Nephron (organoid): Measurements from ENCODE around the gene ERLEC1.

Source experiments
- H3K27ac Mint-ChIP-seq, 3 experiments: 2 replicates each; pipeline ENCODE4 v1.8.0; 2020; ENCODE audit warnings: mixed read lengths in 3 of 3, mild to moderate bottlenecking in 2 of 3, moderate library complexity in 1 of 3
- H3K27me3 Mint-ChIP-seq: 2 replicates; pipeline ENCODE4 v1.8.0; 2021; ENCODE audit warnings: low read depth, mild to moderate bottlenecking, moderate library complexity, mixed read lengths
- H3K36me3 Mint-ChIP-seq: 2 replicates; pipeline ENCODE4 v1.8.0; 2020; ENCODE audit warnings: low read depth, mixed read lengths
- H3K4me1 Mint-ChIP-seq: 2 replicates; pipeline ENCODE4 v1.8.0; 2020; ENCODE audit warnings: mixed read lengths
- H3K4me3 Mint-ChIP-seq, 3 experiments: 2 replicates each; pipeline ENCODE4 v1.8.0; 2020; ENCODE audit warnings: mild to moderate bottlenecking in 3 of 3, mixed read lengths in 3 of 3, moderate library complexity in 2 of 3
- H3K9me3 Mint-ChIP-seq: 2 replicates; pipeline ENCODE4 v1.8.0; 2020; ENCODE audit warnings: mixed read lengths
- TF ChIP-seq, protein P1 (sequence below), 3 experiments: fragments of 200-600 bp; sonication (generic); IDR thresholded peaks; one replicate each; pipeline ENCODE4 v1.5.0; 2021; ENCODE audit warnings: antibody characterized with exemption in 3 of 3; ENCODE audit not compliant: unreplicated experiment in 3 of 3

ERLEC1 gene

DNA sequence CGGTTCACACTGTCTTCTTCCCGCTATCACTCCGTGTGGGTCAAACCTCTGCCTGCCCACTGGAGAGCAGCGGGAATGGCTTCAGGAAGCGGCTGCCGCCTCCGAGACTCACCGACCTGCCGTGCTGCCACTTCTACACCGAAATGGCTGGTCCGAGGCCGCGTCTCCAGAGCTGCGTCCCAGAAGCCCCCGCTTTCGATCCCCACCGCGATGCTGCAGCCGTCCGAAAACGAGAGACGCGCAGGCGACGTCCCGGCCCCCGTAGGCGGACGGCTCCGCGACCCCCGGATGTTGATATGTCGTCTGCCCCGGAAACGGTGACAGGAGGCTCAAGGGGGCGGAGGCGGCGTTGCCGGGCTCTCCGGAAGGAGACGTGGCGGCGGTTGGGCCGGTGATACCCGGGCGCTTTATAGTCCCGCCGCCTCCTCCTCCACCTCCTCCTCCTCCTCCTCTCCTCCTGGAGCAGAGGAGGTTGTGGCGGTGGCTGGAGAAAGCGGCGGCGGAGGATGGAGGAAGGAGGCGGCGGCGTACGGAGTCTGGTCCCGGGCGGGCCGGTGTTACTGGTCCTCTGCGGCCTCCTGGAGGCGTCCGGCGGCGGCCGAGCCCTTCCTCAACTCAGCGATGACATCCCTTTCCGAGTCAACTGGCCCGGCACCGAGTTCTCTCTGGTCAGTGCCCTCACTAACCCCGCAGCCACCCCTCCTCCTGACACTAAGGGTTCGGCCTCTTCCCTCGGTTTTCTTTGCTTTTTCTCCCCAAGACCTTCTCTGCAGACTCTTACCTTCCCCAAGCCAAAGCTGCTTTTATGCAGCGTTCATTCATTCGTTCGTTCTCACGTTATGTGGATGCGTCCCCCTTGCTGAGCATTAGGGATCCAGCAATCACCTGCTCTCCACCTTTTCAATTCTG lies at the start of gene ERLEC1, which contains the start of gene ASB3:
Gene ERLEC1 (plus strand): TSS at position 340 of the 909 bp plus-strand sequence. CDS start 167 bp downstream, at position 507.
Gene ASB3 (minus strand): TSS at position 249 of the 909 bp plus-strand sequence. CDS start 21,381 bp downstream, outside the sequence.
- Mint-ChIP-seq H3K27me3 (no peaks in the 10 kb centered on the region), H3K9me3 (no peaks in the 10 kb centered on the region), H3K4me3 (peak within 1 kb of the TSS; percentile 95 to 98 (median 95)), H3K36me3 (peaks cover 6% of the 10 kb centered on the region), H3K27ac (peak within 1 kb of the TSS; percentile 92 to 97 (median 95)), H3K4me1 (peaks cover 31% of the 10 kb centered on the region)
- TF ChIP-seq, protein P1, sequence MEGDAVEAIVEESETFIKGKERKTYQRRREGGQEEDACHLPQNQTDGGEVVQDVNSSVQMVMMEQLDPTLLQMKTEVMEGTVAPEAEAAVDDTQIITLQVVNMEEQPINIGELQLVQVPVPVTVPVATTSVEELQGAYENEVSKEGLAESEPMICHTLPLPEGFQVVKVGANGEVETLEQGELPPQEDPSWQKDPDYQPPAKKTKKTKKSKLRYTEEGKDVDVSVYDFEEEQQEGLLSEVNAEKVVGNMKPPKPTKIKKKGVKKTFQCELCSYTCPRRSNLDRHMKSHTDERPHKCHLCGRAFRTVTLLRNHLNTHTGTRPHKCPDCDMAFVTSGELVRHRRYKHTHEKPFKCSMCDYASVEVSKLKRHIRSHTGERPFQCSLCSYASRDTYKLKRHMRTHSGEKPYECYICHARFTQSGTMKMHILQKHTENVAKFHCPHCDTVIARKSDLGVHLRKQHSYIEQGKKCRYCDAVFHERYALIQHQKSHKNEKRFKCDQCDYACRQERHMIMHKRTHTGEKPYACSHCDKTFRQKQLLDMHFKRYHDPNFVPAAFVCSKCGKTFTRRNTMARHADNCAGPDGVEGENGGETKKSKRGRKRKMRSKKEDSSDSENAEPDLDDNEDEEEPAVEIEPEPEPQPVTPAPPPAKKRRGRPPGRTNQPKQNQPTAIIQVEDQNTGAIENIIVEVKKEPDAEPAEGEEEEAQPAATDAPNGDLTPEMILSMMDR (IDR thresholded peaks at IDR 0.05; ENCODE audit: unreplicated experiment in 3 of 3) = no peak

DNA sequence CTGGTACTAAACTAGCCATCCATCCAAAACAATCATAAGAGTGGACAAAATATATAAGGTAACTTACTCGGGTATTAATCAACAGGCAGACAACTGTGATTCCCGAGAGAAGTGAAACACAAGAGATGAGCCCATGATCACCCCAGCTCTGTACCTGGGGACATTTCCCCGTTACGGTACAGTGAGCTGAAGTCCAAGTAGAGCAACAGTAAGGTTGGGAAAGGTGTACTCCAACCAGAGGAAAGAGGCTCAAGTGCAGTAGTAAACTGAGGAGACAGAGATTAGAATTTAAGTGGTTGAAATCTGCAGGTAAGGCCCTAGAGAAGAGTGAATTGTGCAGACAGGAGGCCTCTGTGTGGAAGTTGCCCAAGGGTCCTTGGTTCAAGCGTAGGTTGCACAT lies 49.8 kb upstream of the ERLEC1 start:
- no peaks in the 10 kb centered on the region for H3K4me1 Mint-ChIP-seq
- H3K27ac Mint-ChIP-seq = no peak overlapping the region
- TF ChIP-seq, protein P1 (IDR thresholded peaks at IDR 0.05; ENCODE audit: unreplicated experiment in 3 of 3) = no peak
- no peaks in the 10 kb centered on the region for H3K27me3 Mint-ChIP-seq
- peaks cover 48% of the 10 kb centered on the region for H3K36me3 Mint-ChIP-seq
- H3K4me3 Mint-ChIP-seq = no peak overlapping the region
- peaks cover 10% of the 10 kb centered on the region for H3K9me3 Mint-ChIP-seq

- H3K4me1 Mint-ChIP-seq = no peaks in the 10 kb centered on the region
These were observed 47.8 kb upstream of the ERLEC1 start for GRCh38 chr2:53739032-53739431.

GRCh38 chr2:53740170-53740569 lies 46.7 kb upstream of the ERLEC1 start:
- H3K4me3 Mint-ChIP-seq = no peak overlapping the region
- TF ChIP-seq, protein P1 (IDR thresholded peaks at IDR 0.05; ENCODE audit: unreplicated experiment in 3 of 3) = peak; percentile 45 to 60 (median 51)
- peaks cover 4% of the 10 kb centered on the region for H3K9me3 Mint-ChIP-seq
- H3K36me3 Mint-ChIP-seq = peaks cover 34% of the 10 kb centered on the region
- no peaks in the 10 kb centered on the region for H3K4me1 Mint-ChIP-seq
- no peak overlapping the region for H3K27ac Mint-ChIP-seq
- H3K27me3 Mint-ChIP-seq = no peaks in the 10 kb centered on the region

More at GRCh38 chr2:53739032-53739431, 47.8 kb upstream of the ERLEC1 start:
- H3K27me3 Mint-ChIP-seq = no peaks in the 10 kb centered on the region
- no peak overlapping the region for H3K4me3 Mint-ChIP-seq
- H3K36me3 Mint-ChIP-seq = peaks cover 45% of the 10 kb centered on the region
- H3K27ac Mint-ChIP-seq = no peak overlapping the region
- TF ChIP-seq, protein P1 (IDR thresholded peaks at IDR 0.05; ENCODE audit: unreplicated experiment in 3 of 3) = no peak
- H3K9me3 Mint-ChIP-seq = peaks cover 10% of the 10 kb centered on the region

DNA sequence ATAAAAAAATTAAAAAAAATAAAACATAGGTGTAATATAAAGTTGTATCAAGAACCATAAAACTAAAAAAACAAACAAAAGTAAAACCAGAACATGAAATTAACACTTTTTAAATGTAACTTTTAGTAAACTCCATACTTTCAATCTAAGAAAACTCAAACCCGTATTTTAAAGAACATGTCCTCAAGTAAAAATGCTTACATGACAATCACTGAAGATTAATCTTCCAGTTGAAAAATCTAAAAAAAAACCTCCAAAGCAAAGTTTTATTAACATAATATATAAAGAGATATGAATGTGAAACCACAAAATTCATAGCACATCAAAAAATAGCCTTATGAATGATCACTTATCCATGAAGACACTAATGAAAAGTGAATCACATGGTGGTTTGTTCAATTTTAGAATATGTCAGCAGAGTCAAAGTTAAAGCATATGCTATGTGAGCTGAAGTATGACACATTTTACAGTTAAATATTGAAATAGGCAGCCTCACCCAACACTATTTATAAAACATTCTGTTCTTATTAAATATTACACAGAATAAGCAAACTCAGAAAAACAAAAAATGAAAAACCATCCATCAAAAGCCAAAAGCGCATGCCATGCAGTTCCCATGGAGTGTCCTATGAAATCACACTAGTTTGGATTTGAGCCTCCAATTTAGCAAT lies 42.3 kb upstream of the ERLEC1 start:
- TF ChIP-seq, protein P1 (IDR thresholded peaks at IDR 0.05; ENCODE audit: unreplicated experiment in 3 of 3) = no peak
- H3K36me3 Mint-ChIP-seq = peaks cover 54% of the 10 kb centered on the region
- no peak overlapping the region for H3K4me3 Mint-ChIP-seq
- no peaks in the 10 kb centered on the region for H3K9me3 Mint-ChIP-seq
- H3K4me1 Mint-ChIP-seq = no peaks in the 10 kb centered on the region
- no peaks in the 10 kb centered on the region for H3K27me3 Mint-ChIP-seq
- H3K27ac Mint-ChIP-seq = no peak overlapping the region
